K562 (cell line): Measurements from ENCODE around the gene PAH.

Source experiments
- ARID3A ChIP-seq: IDR thresholded peaks from 2 replicates; pipeline ENCODE4 v1.6.1; 2012; ENCODE audit warnings: low read depth, low read length, improper control_type of control experiment, borderline replicate concordance
- ASH1L ChIP-seq: fragments of 450-650 bp; IDR thresholded peaks from 2 replicates; pipeline ENCODE4 v1.6.1; 2018; ENCODE audit warnings: borderline replicate concordance, mild to moderate bottlenecking, low read depth; ENCODE audit not compliant: partially characterized antibody
- CHD4 ChIP-seq: fragments of 200-600 bp; sonication (generic); IDR thresholded peaks from 3 replicates; pipeline ENCODE4 v1.6.1; 2012; ENCODE audit warnings: low read depth, mild to moderate bottlenecking, mixed read lengths, low read length, inconsistent platforms; ENCODE audit not compliant: insufficient read depth, insufficient replicate concordance, poor library complexity, severe bottlenecking
- TF ChIP-seq, protein P1 (sequence below), 3 experiments: IDR thresholded peaks in 2 of 3; conservative IDR thresholded peaks in 1 of 3; 2 replicates each; pipeline ENCODE4 v1.5.1; 2011 to 2012; ENCODE audit warnings: low read length in 3 of 3, mild to moderate bottlenecking in 3 of 3, control low read depth in 2 of 3, improper control_type of control experiment in 1 of 3, inconsistent platforms in 1 of 3, low read depth in 1 of 3, mixed read lengths in 1 of 3, moderate library complexity in 1 of 3; ENCODE audit not compliant: insufficient read depth in 2 of 3

DNA sequence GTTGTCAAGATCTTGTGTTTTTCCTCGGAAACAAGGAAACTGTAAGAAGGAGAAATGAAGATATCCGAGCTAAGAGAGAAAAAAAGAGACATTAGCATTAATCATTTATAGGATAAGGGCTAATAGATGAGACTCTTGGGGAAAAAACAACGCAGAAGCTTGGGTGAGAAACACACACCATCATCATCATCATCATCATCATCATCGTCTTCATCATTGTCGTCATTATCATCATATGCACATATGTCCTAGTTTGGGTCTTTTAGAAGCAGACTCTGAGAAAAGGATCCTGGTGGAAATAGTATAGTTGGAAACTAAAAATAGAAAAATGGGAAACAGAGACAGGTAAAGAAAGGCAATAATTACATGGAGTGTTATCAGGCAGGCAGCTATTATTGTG lies 95.9 kb downstream of the PAH start:
- TF ChIP-seq ARID3A (no peak), CHD4 (no peak), ASH1L (no peak)
- TF ChIP-seq, protein P1, sequence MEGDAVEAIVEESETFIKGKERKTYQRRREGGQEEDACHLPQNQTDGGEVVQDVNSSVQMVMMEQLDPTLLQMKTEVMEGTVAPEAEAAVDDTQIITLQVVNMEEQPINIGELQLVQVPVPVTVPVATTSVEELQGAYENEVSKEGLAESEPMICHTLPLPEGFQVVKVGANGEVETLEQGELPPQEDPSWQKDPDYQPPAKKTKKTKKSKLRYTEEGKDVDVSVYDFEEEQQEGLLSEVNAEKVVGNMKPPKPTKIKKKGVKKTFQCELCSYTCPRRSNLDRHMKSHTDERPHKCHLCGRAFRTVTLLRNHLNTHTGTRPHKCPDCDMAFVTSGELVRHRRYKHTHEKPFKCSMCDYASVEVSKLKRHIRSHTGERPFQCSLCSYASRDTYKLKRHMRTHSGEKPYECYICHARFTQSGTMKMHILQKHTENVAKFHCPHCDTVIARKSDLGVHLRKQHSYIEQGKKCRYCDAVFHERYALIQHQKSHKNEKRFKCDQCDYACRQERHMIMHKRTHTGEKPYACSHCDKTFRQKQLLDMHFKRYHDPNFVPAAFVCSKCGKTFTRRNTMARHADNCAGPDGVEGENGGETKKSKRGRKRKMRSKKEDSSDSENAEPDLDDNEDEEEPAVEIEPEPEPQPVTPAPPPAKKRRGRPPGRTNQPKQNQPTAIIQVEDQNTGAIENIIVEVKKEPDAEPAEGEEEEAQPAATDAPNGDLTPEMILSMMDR (IDR thresholded peaks at IDR 0.05 in 2 of 3, conservative IDR thresholded peaks at IDR 0.05 in 1 of 3; ENCODE audit: insufficient read depth in 2 of 3, low read depth in 1 of 3, low read length in 3 of 3): no peak
